Body of pancreas (tissue), 4 donors: ENCODE measurements around the gene GRHPR. TPM values are rescaled to one million over a fixed set of nuclear protein-coding genes. Genes with fewer than 3 reads are reported as not detected.
A peak's percentile ranks its signal among the peaks of the same experiment; 100 is the strongest.

ENCODE experiments used
- ATAC-seq: fragments of 150-250 bp; one replicate; pipeline ENCODE4 v1.9.1; 2016
- DNase-seq, 4 donors: peaks; one replicate each; pipeline ENCODE4 v3.0.0-alpha.2; 2019
- H3K27ac ChIP-seq, 4 donors: fragments of 200-600 bp; sonication (generic); 1 replicate in 3 of 4; 2 replicates in 1 of 4; pipeline versions ENCODE4 v1.5.1 to v1.6.1; 2016 to 2019; ENCODE audit warnings: mild to moderate bottlenecking in 1 of 4, mixed read lengths in 1 of 4, moderate library complexity in 1 of 4
- H3K27me3 ChIP-seq, 2 donors: fragments of 200-600 bp; sonication (generic); one replicate each; pipeline ENCODE4 v1.6.0; 2016; ENCODE audit warnings: mild to moderate bottlenecking in 1 of 2
- H3K36me3 ChIP-seq, 2 donors: fragments of 200-600 bp; sonication (generic); replicated peaks in 1 of 2; 2 replicates each; pipeline ENCODE4 v1.5.1; 2016; ENCODE audit warnings: low read depth in 2 of 2; ENCODE audit not compliant: insufficient read depth in 1 of 2
- H3K4me1 ChIP-seq: fragments of 200-600 bp; sonication (generic); one replicate; pipeline ENCODE4 v1.6.0; 2016
- H3K4me3 ChIP-seq, 2 donors: fragments of 200-600 bp; sonication (generic); 1 replicate in 1 of 2; 2 replicates in 1 of 2; pipeline ENCODE4 v1.5.1; 2016 to 2019
- H3K9me3 ChIP-seq, 3 donors: fragments of 200-600 bp; sonication (generic); 1 replicate in 2 of 3; 2 replicates in 1 of 3; pipeline ENCODE4 v1.5.1; 2016
- POLR2A ChIP-seq, 3 donors: fragments of 450-650 bp; IDR thresholded peaks; one replicate each; pipeline ENCODE4 v1.6.1; 2016; ENCODE audit warnings: antibody characterized with exemption in 3 of 3, mild to moderate bottlenecking in 2 of 3
- WGBS, 2 donors: methylation state at CpG; one replicate each; pipeline ENCODE4 v1.1.5; 2017; 5-methylcytosine and 5-hydroxymethylcytosine counted together
- intact Hi-C: fragments of 100-400 bp; cut with DNase I; formaldehyde crosslinking; loops from one replicate; pipeline ENCODE4 v1.15.1; 2023
- total RNA-seq, 2 donors: library from RNA; depleted of rRNA; stranded (reverse); fragments of >200 nt; gene quantifications; one replicate each; pipeline ENCODE4 v1.1.0, GENCODE V29; 2016
- TF ChIP-seq, protein P1 (sequence below), 7 experiments: fragments of 450-650 bp in 4 of 7; fragments of 200-600 bp in 3 of 7; sonication (generic) in 3 of 7; IDR thresholded peaks; one replicate each; pipeline ENCODE4 v1.5.1; 2016 to 2019; ENCODE audit warnings: antibody characterized with exemption in 7 of 7

GRHPR gene
- total RNA-seq, 2 donors from 2014 or later = 61.0 to 95.3 TPM

DNA sequence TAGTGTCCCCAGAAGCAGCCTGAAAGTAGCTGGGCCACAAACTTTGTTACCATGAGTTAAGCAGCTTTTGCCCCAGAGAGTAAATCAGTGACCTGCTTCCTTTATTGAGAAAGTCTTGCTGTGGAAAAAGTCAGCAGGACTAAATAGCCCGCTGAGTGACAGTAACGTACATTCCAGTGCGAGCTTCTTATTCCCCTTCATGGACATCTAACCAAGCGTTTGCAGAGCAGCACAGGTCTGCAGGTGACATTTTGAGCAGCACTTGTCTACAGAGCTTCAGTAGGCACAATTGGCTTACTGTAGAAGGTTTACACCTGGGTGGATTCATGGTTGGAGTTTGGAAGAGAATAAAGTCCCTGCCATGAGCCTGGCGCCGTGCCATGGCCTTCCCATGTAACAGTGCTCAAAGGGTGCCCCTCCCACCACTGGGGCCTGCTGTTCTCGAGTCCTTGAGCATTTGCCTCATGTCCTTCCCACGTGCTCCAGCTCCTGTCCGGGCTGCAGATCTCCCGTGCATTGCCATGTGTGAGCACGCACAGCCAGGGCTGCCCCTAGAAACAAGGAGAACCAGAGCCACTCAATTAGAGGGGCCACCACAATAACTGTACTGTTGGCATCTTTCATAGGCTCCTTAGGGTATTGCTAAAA lies 41.3 kb upstream of the GRHPR start:
- Histone ChIP-seq H3K36me3 (no peaks in the 10 kb centered on the region), H3K9me3 (no peaks in the 10 kb centered on the region), H3K27me3 (no peaks in the 10 kb centered on the region), H3K4me1 (no peaks in the 10 kb centered on the region), H3K27ac (no peak overlapping the region), H3K4me3 (no peak overlapping the region)
- intact Hi-C loops = no loop called here
- ATAC-seq (no peak), DNase-seq (peak in 1 of 4 donors; percentile 31)
- 68 to 70% methylated on average over 11 of the region's 11 CpGs for WGBS, 2 donors
- TF ChIP-seq, protein P1, sequence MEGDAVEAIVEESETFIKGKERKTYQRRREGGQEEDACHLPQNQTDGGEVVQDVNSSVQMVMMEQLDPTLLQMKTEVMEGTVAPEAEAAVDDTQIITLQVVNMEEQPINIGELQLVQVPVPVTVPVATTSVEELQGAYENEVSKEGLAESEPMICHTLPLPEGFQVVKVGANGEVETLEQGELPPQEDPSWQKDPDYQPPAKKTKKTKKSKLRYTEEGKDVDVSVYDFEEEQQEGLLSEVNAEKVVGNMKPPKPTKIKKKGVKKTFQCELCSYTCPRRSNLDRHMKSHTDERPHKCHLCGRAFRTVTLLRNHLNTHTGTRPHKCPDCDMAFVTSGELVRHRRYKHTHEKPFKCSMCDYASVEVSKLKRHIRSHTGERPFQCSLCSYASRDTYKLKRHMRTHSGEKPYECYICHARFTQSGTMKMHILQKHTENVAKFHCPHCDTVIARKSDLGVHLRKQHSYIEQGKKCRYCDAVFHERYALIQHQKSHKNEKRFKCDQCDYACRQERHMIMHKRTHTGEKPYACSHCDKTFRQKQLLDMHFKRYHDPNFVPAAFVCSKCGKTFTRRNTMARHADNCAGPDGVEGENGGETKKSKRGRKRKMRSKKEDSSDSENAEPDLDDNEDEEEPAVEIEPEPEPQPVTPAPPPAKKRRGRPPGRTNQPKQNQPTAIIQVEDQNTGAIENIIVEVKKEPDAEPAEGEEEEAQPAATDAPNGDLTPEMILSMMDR (IDR thresholded peaks at IDR 0.05) = no peak
- TF ChIP-seq POLR2A (IDR thresholded peaks at IDR 0.05) = no peak

- no peak for DNase-seq
- WGBS, 2 donors = 79 to 86% methylated on average over 14 of the region's 14 CpGs
- ATAC-seq = no peak
- TF ChIP-seq, protein P1 (IDR thresholded peaks at IDR 0.05) = no peak
- no peak for TF ChIP-seq POLR2A (IDR thresholded peaks at IDR 0.05)
- intact Hi-C loops = no loop called here
- Histone ChIP-seq H3K9me3 (no peaks in the 10 kb centered on the region), H3K36me3 (no peaks in the 10 kb centered on the region), H3K27ac (no peak overlapping the region), H3K27me3 (no peaks in the 10 kb centered on the region), H3K4me1 (no peaks in the 10 kb centered on the region), H3K4me3 (no peak overlapping the region)
These were observed 40.1 kb upstream of the GRHPR start for GRCh38 chr9:37382161-37382981.

- Histone ChIP-seq H3K27ac (no peak overlapping the region), H3K9me3 (no peaks in the 10 kb centered on the region), H3K4me3 (no peak overlapping the region), H3K4me1 (no peaks in the 10 kb centered on the region), H3K27me3 (no peaks in the 10 kb centered on the region), H3K36me3 (no peaks in the 10 kb centered on the region)
- no peak for DNase-seq
- WGBS, 2 donors = 70 to 79% methylated on average over 4 to 5 of the region's 5 CpGs
- TF ChIP-seq, protein P1 (IDR thresholded peaks at IDR 0.05) = no peak
- TF ChIP-seq POLR2A (IDR thresholded peaks at IDR 0.05) = no peak
- intact Hi-C loops = no loop called here
- ATAC-seq = no peak
These were observed 39.5 kb upstream of the GRHPR start for GRCh38 chr9:37382982-37383357.

DNA sequence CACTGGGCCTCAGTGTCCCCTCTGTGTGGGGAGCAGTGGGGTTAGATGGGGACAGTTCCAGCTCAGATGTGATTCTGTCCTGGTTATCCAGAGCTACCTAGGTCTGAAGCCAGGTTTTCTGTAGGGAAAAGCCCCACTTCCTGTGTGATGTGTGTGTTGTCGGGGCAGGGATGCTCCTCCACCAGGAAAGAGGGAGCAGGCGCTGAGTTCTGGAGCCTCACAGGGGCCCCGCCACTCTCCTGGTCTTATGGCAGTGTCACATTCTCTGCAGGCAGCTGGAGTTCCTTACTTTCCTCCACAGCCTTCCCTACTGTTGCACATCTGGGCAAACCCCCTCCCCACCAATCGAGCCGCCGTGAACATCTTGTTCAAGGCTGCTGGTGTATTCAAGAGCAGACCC lies 39.1 kb upstream of the GRHPR start:
- Histone ChIP-seq H3K27ac (no peak overlapping the region), H3K4me3 (no peak overlapping the region), H3K27me3 (no peaks in the 10 kb centered on the region), H3K36me3 (no peaks in the 10 kb centered on the region), H3K9me3 (no peaks in the 10 kb centered on the region), H3K4me1 (no peaks in the 10 kb centered on the region)
- no peak for TF ChIP-seq POLR2A (IDR thresholded peaks at IDR 0.05)
- TF ChIP-seq, protein P1 (IDR thresholded peaks at IDR 0.05) = no peak
- WGBS, 2 donors = 87 to 90% methylated on average over 6 of the region's 6 CpGs
- intact Hi-C loops = no loop called here
- no peak for DNase-seq
- ATAC-seq = no peak
